ENCODE data around the gene CPVL. TPM values are rescaled to one million over a fixed set of nuclear protein-coding genes. Genes with fewer than 3 reads are reported as not detected.

The CPVL gene
- total RNA-seq, 1 donor = 0.36 TPM

GRCh38 chr7:29005406-29005805, 140.9 kb downstream of the CPVL start:
- Histone ChIP-seq H3K4me3 (ENCODE audit: insufficient read depth, low read length) (no peak overlapping the region), H3K4me2 (ENCODE audit: insufficient read depth, low read length) (no peak overlapping the region), H4K20me1 (ENCODE audit: insufficient read depth, low read length) (no peaks in the 10 kb centered on the region), H3K36me3 (ENCODE audit: insufficient read depth, low read length) (no peaks in the 10 kb centered on the region), H3K27me3 (ENCODE audit: insufficient read depth, low read length) (peaks cover 21% of the 10 kb centered on the region), H3K9me3 (ENCODE audit: low read depth, low read length) (no peaks in the 10 kb centered on the region), H2AFZ (ENCODE audit: low read length) (no peak overlapping the region), H3K79me2 (ENCODE audit: insufficient read depth, low read length) (no peaks in the 10 kb centered on the region), H3K27ac (ENCODE audit: low read depth, low read length) (no peak overlapping the region), H3K4me1 (ENCODE audit: insufficient read depth, low read length) (no peaks in the 10 kb centered on the region)
- TF ChIP-seq, protein P1, sequence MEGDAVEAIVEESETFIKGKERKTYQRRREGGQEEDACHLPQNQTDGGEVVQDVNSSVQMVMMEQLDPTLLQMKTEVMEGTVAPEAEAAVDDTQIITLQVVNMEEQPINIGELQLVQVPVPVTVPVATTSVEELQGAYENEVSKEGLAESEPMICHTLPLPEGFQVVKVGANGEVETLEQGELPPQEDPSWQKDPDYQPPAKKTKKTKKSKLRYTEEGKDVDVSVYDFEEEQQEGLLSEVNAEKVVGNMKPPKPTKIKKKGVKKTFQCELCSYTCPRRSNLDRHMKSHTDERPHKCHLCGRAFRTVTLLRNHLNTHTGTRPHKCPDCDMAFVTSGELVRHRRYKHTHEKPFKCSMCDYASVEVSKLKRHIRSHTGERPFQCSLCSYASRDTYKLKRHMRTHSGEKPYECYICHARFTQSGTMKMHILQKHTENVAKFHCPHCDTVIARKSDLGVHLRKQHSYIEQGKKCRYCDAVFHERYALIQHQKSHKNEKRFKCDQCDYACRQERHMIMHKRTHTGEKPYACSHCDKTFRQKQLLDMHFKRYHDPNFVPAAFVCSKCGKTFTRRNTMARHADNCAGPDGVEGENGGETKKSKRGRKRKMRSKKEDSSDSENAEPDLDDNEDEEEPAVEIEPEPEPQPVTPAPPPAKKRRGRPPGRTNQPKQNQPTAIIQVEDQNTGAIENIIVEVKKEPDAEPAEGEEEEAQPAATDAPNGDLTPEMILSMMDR (IDR thresholded peaks at IDR 0.05; ENCODE audit: extremely low read depth, low read depth, low read length) = no peak
- DNase-seq (ENCODE audit: insufficient read length, low spot score, missing footprints) = no peak

DNA sequence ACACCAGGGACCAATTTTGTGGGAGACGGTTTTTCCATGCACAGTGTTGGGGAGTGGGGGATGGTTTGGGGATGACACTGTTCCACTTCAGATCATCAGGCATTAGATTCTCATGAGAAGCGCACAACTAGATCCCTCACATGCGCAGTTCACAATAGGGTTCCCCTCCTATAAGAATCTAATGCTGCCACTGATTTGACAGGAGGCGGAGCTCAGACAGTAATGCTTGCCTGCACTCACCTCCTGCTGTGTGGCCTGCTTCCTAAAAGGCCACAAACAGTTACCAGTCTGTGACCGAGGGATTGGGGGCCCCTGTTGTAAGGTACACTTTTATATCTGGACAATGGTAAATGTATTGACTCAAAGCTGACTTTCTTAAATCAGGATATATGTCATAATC, 142.6 kb downstream of the CPVL start:
- Histone ChIP-seq H3K36me3 (ENCODE audit: insufficient read depth, low read length) (no peaks in the 10 kb centered on the region), H3K4me2 (ENCODE audit: insufficient read depth, low read length) (no peak overlapping the region), H3K4me1 (ENCODE audit: insufficient read depth, low read length) (no peaks in the 10 kb centered on the region), H3K9me3 (ENCODE audit: low read depth, low read length) (no peaks in the 10 kb centered on the region), H3K4me3 (ENCODE audit: insufficient read depth, low read length) (no peak overlapping the region), H3K27ac (ENCODE audit: low read depth, low read length) (no peak overlapping the region), H2AFZ (ENCODE audit: low read length) (no peak overlapping the region), H3K27me3 (ENCODE audit: insufficient read depth, low read length) (peaks cover 27% of the 10 kb centered on the region), H4K20me1 (ENCODE audit: insufficient read depth, low read length) (no peaks in the 10 kb centered on the region), H3K79me2 (ENCODE audit: insufficient read depth, low read length) (no peaks in the 10 kb centered on the region)
- TF ChIP-seq, protein P1 (IDR thresholded peaks at IDR 0.05; ENCODE audit: extremely low read depth, low read depth, low read length) = no peak
- no peak for DNase-seq (ENCODE audit: insufficient read length, low spot score, missing footprints)

GRCh38 chr7:29000717-29001076, 145.6 kb downstream of the CPVL start:
- Histone ChIP-seq H4K20me1 (ENCODE audit: insufficient read depth, low read length) (no peaks in the 10 kb centered on the region), H3K4me3 (ENCODE audit: insufficient read depth, low read length) (no peak overlapping the region), H3K4me2 (ENCODE audit: insufficient read depth, low read length) (no peak overlapping the region), H3K9me3 (ENCODE audit: low read depth, low read length) (no peaks in the 10 kb centered on the region), H3K79me2 (ENCODE audit: insufficient read depth, low read length) (no peaks in the 10 kb centered on the region), H2AFZ (ENCODE audit: low read length) (no peak overlapping the region), H3K27me3 (ENCODE audit: insufficient read depth, low read length) (peaks cover 37% of the 10 kb centered on the region), H3K4me1 (ENCODE audit: insufficient read depth, low read length) (no peaks in the 10 kb centered on the region), H3K27ac (ENCODE audit: low read depth, low read length) (no peak overlapping the region), H3K36me3 (ENCODE audit: insufficient read depth, low read length) (no peaks in the 10 kb centered on the region)
- TF ChIP-seq, protein P1 (IDR thresholded peaks at IDR 0.05; ENCODE audit: extremely low read depth, low read depth, low read length) = no peak
- DNase-seq (ENCODE audit: insufficient read length, low spot score, missing footprints) = no peak

- Histone ChIP-seq H2AFZ (ENCODE audit: low read length) (no peak overlapping the region), H3K27ac (ENCODE audit: low read depth, low read length) (no peak overlapping the region), H3K27me3 (ENCODE audit: insufficient read depth, low read length) (peaks cover 40% of the 10 kb centered on the region), H3K79me2 (ENCODE audit: insufficient read depth, low read length) (no peaks in the 10 kb centered on the region), H3K36me3 (ENCODE audit: insufficient read depth, low read length) (no peaks in the 10 kb centered on the region), H3K4me1 (ENCODE audit: insufficient read depth, low read length) (no peaks in the 10 kb centered on the region), H3K4me3 (ENCODE audit: insufficient read depth, low read length) (no peak overlapping the region), H3K9me3 (ENCODE audit: low read depth, low read length) (no peaks in the 10 kb centered on the region), H4K20me1 (ENCODE audit: insufficient read depth, low read length) (no peaks in the 10 kb centered on the region), H3K4me2 (ENCODE audit: insufficient read depth, low read length) (no peak overlapping the region)
- TF ChIP-seq, protein P1 (IDR thresholded peaks at IDR 0.05; ENCODE audit: extremely low read depth, low read depth, low read length) = no peak
- DNase-seq (ENCODE audit: insufficient read length, low spot score, missing footprints) = no peak
These were observed 146.2 kb downstream of the CPVL start for GRCh38 chr7:28999895-29000716.

Data from osteoblast (primary cell).